LoVo (cell line): ENCODE measurements around the gene VPS35L.
"Not testable (repeated sequence)": the region's sequence is repeated elsewhere in the genome, so short reads cannot be mapped to it uniquely, and the experiment has no call there.

Experiments used
- DNase-seq: peaks from one replicate; pipeline ENCODE4 v3.0.0-alpha.2; 2016; ENCODE audit warnings: low spot score

VPS35L gene

DNA sequence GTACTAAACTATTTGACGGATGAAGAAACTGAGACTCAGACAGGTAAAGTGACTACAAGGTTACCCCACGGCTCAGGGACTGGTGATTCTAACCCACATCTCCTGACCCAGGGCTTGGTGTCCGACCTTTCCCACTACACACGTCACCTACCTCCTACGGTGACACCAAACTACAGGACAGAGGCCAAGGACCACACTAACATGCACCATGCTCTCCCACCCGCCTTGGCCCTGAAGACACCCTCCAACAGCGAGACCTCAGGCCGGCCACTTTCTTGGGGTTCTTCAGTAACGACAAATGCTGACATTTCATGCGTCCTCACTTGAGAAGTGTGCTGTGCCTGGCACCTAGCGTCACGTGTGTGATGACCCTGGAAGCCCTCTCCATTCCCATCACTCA is 156.1 kb downstream of the VPS35L start:
- DNase-seq = no peak

DNA sequence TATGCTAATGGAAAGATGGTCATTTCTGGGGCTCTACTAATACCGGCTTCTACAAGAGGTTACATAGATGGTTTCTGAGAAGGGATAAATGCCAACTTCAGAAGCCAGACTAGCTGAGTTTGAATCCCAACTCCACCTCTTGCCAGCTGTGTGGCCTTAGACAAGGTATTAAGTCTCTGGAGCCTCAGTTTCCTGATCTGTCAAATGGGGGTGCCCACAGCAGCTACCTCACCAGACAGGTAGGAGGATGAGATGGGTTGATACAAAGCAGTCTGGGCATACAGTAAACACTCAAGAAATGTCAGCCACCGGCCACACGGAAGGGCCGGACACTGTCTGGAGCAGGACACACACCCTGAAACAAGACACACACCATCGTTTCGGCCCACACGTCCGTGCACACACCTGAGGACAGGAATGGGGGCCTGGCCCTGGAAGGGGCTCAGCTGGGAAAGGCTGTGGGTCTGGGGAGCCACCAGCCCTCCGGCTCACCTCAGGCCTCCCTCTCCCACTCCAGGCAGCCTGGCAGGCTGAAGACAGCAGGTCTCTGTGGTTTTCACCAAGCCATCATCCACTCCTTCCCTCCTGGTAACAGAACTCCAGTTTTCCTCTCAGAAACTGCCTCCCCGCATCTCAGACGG is 157.0 kb downstream of the VPS35L start:
- no peak for DNase-seq

DNA sequence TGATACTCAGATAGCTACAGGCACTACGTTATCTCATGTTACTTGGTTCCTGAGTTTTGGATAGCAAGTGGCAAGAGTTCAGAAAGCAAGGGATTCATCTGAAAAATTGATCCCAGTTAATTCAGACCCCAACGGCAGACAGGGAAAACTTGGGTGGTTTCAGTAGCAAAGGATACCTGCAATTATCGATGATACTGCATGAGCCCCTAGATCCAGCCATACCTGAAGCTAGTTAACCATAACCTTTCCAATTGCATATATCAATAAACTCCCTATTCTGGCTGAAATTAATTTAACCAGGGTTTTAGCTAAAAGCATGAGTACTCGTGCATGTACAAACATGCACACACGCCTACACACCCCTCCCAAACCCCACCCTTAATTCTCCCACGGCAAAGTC is 158.2 kb downstream of the VPS35L start:
- DNase-seq = no peak

DNA sequence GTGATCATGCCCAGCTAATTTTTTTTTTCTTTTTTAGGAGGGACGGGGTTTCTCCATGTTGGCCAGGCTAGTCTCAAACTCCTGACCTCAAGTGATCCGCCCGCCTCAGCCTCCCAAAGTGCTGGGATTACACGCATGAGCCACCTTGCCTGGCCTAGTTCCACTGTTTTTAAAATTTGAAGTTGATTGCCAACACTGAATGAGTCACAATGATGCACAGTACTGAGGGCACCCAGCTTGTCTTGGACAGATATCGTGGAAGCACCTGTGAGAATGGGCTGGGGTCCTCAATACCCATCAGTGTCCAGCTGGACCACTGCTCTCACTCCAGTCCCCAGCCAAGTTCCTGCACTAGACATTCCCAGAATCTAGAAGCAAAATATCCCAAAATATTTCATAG is 160.1 kb downstream of the VPS35L start:
- DNase-seq = no peak

DNA sequence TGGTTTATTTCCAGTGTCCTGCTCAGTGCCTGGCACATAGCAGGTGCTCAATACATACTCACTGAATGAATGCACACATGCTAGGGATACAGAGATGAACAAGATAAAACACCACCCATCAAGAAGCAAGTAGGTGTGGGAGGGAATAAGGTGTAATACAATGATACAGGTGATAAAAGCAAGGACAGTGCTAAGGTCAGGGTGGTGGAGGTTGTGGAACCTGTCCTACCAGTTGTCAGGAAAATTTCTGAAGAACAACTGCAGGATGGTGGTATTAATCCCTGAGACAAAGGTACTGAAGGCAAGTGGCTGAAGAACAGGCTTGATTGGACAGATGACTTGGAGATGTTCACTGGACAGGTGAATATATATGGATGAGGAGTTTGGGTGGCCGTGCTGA is 160.7 kb downstream of the VPS35L start:
- peak; percentile 37 for DNase-seq

DNA sequence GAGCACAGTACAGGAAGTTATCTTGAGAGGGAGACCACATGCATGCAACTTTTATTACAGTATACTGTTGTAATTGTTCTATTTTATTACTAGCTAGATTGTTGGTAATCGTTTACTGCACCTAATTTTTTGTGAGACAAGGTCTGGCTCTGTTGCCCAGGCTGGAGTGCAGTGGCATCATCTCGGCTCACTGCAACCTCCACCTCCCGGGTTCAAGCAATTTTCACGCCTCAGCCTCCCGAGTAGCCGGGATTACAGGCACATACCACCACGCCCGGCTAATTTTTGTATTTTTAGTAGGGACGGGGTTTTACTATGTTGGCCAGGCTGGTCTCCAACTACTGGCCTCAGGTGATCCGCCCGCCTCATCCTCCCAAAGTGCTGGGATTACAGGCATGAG is 161.2 kb downstream of the VPS35L start:
- DNase-seq = not testable (repeated sequence)

DNA sequence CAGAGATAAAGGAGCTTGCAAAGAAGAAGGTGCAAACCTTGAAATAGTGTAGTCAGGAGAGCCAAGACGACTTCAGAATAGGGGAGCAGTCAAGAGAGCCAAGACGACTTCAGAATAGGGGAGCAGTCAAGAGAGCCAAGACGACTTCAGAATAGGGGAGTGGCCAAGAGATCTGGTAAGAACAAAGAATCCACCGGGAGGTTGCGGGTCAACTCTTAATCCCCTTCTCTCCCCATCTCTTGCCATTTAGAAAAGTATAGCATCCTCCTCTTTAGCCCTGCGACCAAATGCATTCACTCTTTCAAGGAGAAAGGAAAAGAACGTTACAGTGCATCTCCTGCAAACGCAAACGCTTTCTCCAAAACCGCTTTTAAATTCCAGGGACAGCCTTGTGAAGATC is 161.8 kb downstream of the VPS35L start:
- DNase-seq = no peak

DNA sequence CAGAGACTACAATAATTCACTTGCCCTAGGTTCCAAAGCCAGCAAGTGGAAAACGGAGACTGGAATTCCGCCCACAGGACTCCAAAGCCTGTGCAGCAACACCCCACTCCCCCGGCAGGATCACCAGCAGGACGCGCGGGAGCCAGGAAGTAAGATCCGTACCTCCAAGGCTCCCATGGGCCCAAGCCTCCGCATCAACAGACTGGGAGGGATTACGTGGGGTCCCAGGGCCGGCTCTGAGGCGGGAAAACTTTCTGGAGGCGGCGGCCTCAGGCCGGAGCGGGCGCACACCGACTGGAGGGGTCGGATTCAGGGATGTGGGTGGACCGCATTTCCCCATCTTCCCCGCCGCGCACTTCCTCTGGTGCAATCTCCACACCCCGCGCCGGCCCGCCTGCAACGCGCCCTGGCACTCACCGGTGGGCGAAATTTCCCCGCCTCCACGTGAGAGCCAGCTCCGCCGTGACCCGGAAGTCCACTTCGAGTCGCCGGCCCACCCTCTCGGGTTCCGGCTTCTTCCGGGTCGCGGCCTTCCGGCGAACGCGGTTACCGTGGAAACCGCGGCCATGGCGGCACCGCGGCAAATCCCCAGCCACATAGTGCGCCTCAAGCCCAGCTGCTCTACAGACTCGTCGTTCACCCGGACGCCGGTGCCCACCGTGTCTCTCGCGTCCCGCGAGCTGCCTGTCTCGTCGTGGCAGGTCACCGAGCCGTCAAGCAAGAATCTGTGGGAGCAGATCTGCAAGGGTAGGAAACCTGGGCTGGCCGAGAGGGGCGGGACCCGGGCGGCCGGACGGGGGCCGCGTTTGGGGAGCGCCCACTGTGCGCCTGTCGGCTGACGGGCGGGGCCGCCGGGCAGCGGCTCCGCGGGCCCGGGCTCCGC is 162.5 kb downstream of the VPS35L start, which contains the start of the genes IQCK and KNOP1:
Gene IQCK, plus strand, starts transcription at position 531 of the 883 bp plus-strand sequence. Its CDS starts 36 bp downstream, at position 567.
Gene KNOP1, minus strand, starts transcription at position 487 of the 883 bp plus-strand sequence. CDS start 3,192 bp downstream, outside the sequence.
- peak; percentile 87 for DNase-seq

DNA sequence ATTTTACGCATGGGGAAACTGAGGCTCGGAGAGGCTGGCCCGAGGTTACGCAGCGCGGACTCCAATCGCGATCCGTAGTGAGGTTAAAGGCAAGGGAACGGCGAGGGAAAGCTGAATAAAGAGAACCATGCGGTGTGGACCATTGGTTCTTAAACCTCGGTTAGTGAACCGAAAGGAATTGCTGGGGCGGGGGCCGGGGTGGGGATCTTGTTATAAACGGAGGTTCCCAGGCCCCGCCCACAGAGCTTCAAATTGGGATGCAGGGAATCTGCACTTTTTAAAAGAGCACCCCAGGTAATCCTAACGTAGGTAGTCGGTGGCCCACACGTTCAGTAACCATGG is 163.1 kb downstream of the VPS35L start:
- no peak for DNase-seq

DNA sequence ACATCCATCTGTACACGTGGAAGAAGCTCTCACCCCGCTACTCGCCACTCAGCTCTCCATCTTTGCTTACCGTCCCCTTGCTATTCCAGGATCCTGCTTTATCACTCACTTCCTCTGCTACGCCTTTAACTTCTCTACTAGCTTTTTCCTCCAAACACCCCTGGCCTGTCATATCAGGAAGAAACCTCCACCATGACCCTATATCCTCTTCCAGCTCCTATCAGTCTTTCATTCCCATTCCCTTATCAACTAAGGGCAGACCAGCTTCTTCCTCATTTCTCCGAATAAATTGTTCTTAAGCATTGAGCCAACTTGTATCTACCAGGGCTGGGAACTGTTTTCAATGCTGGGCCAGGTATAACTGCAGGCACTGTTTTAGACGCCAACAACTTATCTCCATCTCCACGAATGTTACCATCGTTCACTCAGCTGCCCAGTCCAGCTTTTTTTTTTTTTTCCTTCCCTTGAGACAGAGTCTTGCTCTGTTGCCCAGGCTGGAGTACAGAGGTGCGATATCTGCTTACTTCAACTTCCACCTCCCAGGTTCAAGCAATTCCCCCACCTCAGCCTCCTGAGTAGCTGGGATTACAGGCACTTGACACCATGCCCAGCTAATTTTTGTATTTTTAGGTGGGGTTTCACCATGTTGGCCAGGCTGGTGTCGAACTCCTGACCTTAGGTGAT is 166.9 kb downstream of the VPS35L start:
- no peak for DNase-seq

DNA sequence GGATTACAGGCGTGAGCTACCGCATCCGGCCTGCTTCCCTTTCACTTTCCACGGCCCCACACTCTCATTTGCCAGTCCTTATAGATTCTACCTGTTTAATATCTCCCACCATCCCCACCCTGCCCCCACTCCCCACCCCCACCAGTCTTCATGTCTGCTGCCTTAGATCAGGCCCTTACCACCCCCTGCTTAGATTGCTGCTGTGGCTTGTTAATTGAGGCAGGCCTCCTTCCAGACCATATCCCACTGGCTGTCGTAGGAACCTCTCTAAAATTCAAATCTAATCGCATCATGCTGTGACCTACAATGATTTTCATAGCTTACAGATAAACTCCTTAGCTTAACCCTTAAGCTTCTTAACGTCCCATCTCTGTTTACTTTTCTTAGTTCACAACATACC is 167.5 kb downstream of the VPS35L start:
- DNase-seq = no peak

DNA sequence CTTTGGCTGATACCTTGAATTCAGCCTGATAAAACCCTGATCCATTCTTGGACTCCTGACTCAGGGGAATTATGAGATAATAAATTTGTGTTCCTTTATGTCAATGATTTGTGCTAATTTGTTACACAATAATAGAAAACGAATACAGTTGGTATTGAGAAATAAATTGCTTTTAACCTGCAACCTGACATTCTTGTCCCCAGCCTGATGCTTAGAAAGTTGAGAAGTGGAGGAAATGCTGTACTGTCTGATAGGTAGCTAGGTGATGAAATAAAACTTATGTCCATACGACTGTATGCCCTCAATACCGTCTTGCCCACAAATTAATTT is 173.1 kb downstream of the VPS35L start:
- no peak for DNase-seq

DNA sequence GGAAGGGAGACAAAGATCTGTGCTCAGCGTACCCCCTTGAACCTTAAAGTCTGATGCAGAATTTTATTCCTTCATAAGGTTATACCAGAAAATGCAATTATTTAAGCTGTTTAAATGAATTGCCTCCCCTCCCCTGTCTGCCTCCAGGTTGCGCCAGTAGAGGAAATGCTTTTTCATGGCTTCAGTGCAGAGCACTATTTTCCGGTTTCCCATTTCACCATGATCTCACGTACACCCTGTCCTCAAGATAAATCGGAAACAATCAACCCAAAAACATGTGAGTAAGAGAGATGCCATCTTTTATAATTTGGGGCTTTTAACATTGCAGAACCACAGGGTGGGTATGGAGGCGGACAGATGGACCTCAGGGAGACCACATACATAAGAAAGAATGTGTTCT is 178.0 kb downstream of the VPS35L start:
- no peak for DNase-seq

DNA sequence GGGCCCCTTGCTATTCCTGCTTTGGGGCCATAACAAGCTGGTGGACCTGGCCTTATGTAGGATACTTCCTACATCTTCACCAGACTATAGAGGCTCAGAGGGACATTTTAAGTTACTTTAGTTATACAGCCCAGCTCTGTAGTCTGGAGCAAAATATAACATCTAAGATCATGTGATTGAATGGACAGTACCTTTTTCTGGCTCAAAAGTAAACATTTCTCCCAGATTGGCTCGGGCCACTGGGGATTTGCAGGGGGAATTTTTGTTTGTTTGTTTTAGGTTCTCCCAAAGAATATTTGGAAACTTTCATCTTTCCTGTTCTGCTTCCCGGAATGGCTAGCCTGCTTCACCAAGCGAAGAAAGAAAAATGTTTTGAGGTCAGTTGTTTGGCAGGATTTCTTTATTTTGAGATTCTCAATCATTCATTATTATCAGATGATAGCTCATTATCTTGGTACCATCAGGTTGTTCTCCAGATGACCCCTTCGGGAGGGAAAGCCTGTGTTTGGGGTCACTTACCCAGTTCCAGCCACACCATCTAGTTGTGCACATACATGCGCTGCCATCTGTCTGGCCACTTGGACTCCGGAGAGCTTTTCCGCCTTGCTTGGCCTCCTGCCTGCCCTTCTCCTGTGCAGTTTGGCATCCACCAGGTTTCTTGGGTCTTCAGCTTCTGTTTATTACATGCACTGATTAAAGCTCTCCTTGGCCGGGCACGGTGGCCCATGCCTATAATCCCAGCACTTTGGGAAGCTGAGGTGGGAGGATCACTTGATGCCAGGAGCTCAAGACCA is 179.8 kb downstream of the VPS35L start:
- no peak for DNase-seq

DNA sequence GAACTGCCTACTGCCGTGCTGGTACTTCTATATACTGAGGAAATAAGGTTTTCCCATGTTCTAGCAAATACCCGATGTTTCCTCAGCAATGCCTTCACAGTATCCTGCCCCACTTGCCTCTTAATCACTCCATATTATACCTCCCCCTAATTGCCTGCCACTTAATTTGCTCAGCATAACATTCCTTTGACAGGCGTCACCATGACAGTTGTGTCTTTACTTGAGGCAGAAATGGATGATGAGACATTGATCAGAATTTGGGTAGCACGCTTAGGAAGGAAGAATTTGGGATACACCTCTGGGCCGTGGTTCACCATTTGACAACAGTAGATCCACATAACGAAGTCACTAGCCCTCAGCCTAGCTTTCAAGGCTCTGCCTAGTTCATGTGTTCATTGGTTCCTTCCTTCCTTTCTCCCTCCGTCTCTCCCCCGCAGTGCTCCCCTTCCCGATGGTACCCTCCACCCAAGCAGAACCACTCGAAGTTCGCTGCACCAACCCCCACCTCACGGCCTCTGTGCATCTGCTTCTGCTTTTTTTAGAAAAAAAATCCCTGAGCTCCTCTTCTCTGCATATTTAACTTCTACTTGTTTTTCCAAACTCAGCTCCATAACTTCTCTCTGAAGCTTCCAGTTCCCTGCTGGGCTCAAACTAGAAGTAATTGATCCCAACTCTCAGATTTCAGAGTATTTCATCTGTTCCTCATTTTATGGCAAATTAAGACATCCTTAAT is 182.0 kb downstream of the VPS35L start:
- no peak for DNase-seq

DNA sequence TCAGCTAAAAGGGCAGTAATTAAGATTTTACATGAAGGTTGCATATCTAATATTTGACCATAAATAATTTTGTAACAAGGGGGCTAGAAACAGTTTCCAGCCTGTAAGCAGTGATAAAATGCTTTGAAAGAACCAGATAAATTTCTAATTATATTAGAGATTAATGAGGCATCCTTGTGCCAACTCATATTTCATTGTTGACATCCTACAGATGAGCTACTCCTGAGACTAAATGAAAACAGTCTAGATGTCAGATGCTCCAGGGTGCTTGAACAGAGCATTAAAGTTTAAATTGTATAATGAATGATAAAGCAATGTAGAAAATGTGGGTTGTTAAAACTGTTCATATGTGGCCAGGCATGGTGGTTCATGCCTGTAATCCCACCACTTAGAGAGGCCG is 185.9 kb downstream of the VPS35L start:
- DNase-seq = no peak

DNA sequence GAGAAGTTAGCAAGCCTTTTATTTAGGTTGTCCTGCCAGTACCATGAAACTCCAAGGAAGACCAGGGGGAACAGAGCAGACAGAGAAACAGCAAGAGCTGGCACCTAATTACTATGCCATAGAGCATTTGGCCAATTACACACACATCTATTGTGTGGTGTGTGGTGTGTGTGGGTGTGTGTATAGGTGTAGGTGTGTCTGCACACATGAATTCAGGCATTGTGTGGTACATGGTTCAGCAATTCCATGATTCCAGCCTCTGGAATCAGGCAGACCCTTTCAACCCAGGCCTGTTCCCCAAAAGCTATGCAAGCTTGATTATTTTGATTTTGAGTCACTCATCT is 188.3 kb downstream of the VPS35L start:
- no peak for DNase-seq

DNA sequence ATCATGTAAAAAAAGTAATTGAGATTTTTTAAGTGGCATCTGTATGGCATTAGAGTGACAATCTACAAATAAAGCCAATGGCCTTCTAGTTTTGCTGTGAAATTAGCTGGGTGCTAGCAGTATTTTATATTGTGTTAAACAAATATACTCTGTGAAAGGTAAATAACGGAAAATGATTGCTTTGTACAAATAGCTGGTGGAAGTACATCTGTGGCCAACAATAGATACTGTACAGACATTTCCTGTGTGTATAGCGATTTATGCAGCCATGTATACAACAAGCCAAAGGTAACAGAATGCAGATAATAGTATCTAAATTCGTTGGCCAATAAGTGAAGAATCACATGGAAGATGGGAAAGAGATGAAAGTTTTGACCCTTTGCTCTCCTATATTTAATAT is 189.2 kb downstream of the VPS35L start:
- no peak for DNase-seq

DNA sequence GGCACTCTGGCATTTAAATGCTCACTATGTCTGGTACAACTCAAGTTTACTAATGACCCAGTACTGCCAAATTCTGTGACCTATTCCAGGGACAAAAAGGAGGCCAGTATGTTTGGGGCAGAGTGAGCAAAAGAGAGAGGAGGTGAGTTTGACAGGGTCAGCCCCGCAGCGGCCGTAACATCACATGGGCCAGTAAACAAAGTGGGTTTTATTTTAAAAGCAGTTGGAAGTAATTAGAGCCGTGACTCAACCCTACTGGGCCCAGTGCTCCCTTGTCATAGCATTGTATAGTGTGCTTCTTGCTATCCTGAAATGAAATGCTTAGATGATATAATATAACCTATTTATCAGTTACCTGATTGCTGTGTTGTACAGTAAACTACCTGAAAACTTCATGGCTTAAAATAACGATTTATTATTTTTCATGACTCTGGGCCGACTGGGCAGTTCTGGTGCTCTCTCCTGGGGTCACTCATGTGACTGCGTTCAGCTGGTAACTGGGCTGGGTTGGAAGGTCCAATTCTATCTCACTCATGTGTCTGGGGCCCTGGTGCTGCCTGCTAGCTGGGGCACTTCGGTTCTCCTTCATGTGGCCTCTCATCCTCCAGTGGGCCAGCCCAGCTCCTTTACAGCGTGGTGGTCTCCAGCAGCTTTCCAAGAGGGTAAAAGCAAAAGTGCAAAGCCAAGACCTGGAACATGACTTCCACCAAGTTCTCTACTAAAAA is 189.9 kb downstream of the VPS35L start:
- DNase-seq = no peak

DNA sequence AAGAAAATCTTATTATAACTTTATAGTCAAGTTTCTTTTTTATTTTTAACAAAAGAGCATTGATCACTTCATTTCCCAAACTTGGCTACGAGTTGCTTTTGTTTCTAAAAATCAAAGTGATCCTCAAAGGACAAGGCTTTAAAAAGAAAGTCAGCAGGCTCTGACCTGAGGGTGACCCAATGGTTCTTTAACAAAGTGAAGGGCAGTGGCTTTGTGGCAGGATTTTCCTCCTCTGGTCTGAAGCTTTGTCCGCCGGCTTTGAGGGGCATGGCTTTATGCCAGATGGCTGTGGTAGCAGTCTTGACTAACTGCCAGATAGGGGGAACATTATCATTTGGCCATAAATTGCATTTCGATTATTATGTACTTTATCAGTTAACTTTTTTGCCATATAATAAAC is 191.1 kb downstream of the VPS35L start:
- DNase-seq = no peak
